ENCODE data around the gene APPL1. TPM values are rescaled to one million over a fixed set of nuclear protein-coding genes. Genes with fewer than 3 reads are reported as not detected.

The APPL1 gene
- 48.5 and 61.5 TPM in 2 replicates for total RNA-seq

DNA sequence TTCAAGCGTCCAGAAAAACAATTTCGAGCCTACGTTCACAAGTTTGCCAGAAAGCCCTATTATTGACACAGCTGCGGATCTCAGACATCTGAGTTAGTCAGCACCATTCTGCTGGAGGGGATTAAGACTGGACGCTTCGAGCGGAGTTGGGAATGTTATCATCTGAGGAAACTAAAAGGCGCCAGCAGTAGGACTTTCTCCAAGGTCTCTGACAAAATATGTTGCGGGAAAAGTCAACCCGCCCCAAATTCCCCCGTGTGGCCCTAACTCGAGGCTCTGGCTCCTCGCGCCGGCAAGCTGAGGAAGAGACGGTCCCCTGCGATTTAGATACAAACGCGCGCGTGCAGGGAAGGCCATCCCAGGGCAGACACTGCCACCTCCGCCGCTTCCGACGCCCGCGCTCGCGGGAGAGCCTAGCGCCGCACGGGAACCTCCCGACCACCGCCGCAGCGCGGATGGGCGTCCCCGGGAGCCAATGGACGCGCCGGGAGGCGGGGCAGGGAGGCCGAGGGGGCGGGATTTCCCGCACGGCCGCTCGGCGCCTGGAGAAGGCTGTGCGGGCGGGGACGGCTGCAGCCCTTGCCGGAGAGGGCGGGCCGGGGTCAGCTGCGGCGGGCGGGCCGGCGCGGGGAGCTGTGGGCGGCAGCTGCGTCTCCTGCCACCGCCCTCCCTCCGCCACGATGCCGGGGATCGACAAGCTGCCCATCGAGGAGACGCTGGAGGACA, at the start of gene APPL1:
Gene APPL1 (plus strand): TSS at position 526 of the 726 bp plus-strand sequence. CDS start 155 bp downstream, at position 681.

GRCh38 chr3:57199895-57200297, 27.6 kb upstream of the APPL1 start, which contains the start of gene HESX1:
HESX1 (minus strand) TSS chr3:57199978; CDS start chr3:57199918, 60 bp downstream.

GRCh38 chr3:57292159-57292896, 64.8 kb downstream of the APPL1 start, which contains the start of gene ASB14:
ASB14 (minus strand) TSS chr3:57292685; CDS start chr3:57292033, 652 bp downstream.

Other genes starting within 250 kb of the APPL1 start
- not detected in 2 replicates for gene SPATA12, start 167.1 kb upstream of the APPL1 start, total RNA-seq
- 3.8 and 4.4 TPM in 2 replicates for gene IL17RD, start 62.4 kb upstream of the APPL1 start, total RNA-seq
- gene HESX1, start 27.8 kb upstream of the APPL1 start, total RNA-seq = 0.12 TPM in 1 of 2 replicates, not detected in the other
- not detected in 2 replicates for gene ASB14, start 65.0 kb downstream of the APPL1 start, total RNA-seq

All from hair follicle dermal papilla cell (primary cell).